ENCODE results near the gene C3orf22.

C3orf22 gene

GRCh38 chr3:126517291-126517951 is 41.3 kb downstream of the C3orf22 start, which contains the start of gene UROC1:
TSS of gene UROC1 (minus strand) at chr3:126517773. CDS start at chr3:126517719, 54 bp downstream.
- H3K4ac ChIP-seq (ENCODE audit: low read depth in 1 of 2, low read length in 2 of 2) = no peak within 1 kb of the TSS
- no peaks in the 10 kb centered on the region for H3K9me3 ChIP-seq (ENCODE audit: control insufficient read depth, low read length)
- no peak for DNase-seq
- H2AFZ ChIP-seq (ENCODE audit: low read depth, low read length) = no peak within 1 kb of the TSS
- H3K4me2 ChIP-seq (ENCODE audit: low read length, poor library complexity, severe bottlenecking) = no peak within 1 kb of the TSS
- H4K8ac ChIP-seq (ENCODE audit: low read length) = no peak within 1 kb of the TSS
- H3K79me1 ChIP-seq (replicated peaks; ENCODE audit: low read length, poor library complexity, severe bottlenecking) = no peaks in the 10 kb centered on the region
- no peak within 1 kb of the TSS for H3K18ac ChIP-seq (ENCODE audit: low read depth in 1 of 2, low read length in 2 of 2)
- no peak within 1 kb of the TSS for H4K91ac ChIP-seq (ENCODE audit: low read length)
- WGBS = 91% methylated on average over 16 of the region's 16 CpGs
- H2BK12ac ChIP-seq (ENCODE audit: low read length in 2 of 2) = no peak within 1 kb of the TSS
- no peak within 1 kb of the TSS for H2BK15ac ChIP-seq (ENCODE audit: low read depth, poor library complexity, severe bottlenecking)
- no peaks in the 10 kb centered on the region for H3K4me1 ChIP-seq (ENCODE audit: control insufficient read depth, insufficient read depth, low read depth, low read length)
- no peak within 1 kb of the TSS for H3K23ac ChIP-seq (ENCODE audit: low read length in 2 of 2)
- no peak within 1 kb of the TSS for H2BK5ac ChIP-seq (ENCODE audit: low read depth, low read length, poor library complexity, severe bottlenecking)
- H3K4me3 ChIP-seq (ENCODE audit: insufficient read depth in 1 of 2, low read depth in 1 of 2, low read length in 2 of 2) = no peak within 1 kb of the TSS
- H3K14ac ChIP-seq (ENCODE audit: low read length in 2 of 2) = no peak within 1 kb of the TSS
- no peak within 1 kb of the TSS for H2BK120ac ChIP-seq (ENCODE audit: low read depth, low read length)
- H3K27ac ChIP-seq (ENCODE audit: low read length, poor library complexity, severe bottlenecking) = no peak within 1 kb of the TSS
- H3K36me3 ChIP-seq (ENCODE audit: control insufficient read depth in 1 of 2, insufficient read depth in 2 of 2, low read depth in 1 of 2, low read length in 2 of 2) = no peaks in the 10 kb centered on the region
- H2AK5ac ChIP-seq (ENCODE audit: low read length, severe bottlenecking) = no peak within 1 kb of the TSS
- peaks cover 37 to 43% of the 10 kb centered on the region in 2 experiments for H3K27me3 ChIP-seq (ENCODE audit: control insufficient read depth in 1 of 2, insufficient read depth in 1 of 2, low read length in 2 of 2)
- H3K9ac ChIP-seq (ENCODE audit: low read length) = no peak within 1 kb of the TSS

- no peak overlapping the region for H3K9ac ChIP-seq (ENCODE audit: low read length)
- no peak overlapping the region for H3K23ac ChIP-seq (ENCODE audit: low read length in 2 of 2)
- H2BK5ac ChIP-seq (ENCODE audit: low read depth, low read length, poor library complexity, severe bottlenecking) = no peak overlapping the region
- H4K8ac ChIP-seq (ENCODE audit: low read length) = no peak overlapping the region
- H4K91ac ChIP-seq (ENCODE audit: low read length) = no peak overlapping the region
- H3K4ac ChIP-seq (ENCODE audit: low read depth in 1 of 2, low read length in 2 of 2) = no peak overlapping the region
- 89% methylated on average over 9 of the region's 9 CpGs for WGBS
- H3K4me2 ChIP-seq (ENCODE audit: low read length, poor library complexity, severe bottlenecking) = no peak overlapping the region
- H2BK15ac ChIP-seq (ENCODE audit: low read depth, poor library complexity, severe bottlenecking) = no peak overlapping the region
- H2AK5ac ChIP-seq (ENCODE audit: low read length, severe bottlenecking) = no peak overlapping the region
- no peak overlapping the region for H2AFZ ChIP-seq (ENCODE audit: low read depth, low read length)
- no peak overlapping the region for H3K14ac ChIP-seq (ENCODE audit: low read length in 2 of 2)
- peaks cover 2% of the 10 kb centered on the region for H3K4me1 ChIP-seq (ENCODE audit: control insufficient read depth, insufficient read depth, low read depth, low read length)
- no peaks in the 10 kb centered on the region for H3K36me3 ChIP-seq (ENCODE audit: control insufficient read depth in 1 of 2, insufficient read depth in 2 of 2, low read depth in 1 of 2, low read length in 2 of 2)
- no peaks in the 10 kb centered on the region for H3K79me1 ChIP-seq (replicated peaks; ENCODE audit: low read length, poor library complexity, severe bottlenecking)
- H2BK120ac ChIP-seq (ENCODE audit: low read depth, low read length) = no peak overlapping the region
- no peak overlapping the region for H3K18ac ChIP-seq (ENCODE audit: low read depth in 1 of 2, low read length in 2 of 2)
- DNase-seq = no peak
- H3K27me3 ChIP-seq (ENCODE audit: control insufficient read depth in 1 of 2, insufficient read depth in 1 of 2, low read length in 2 of 2) = peaks cover 35 to 43% of the 10 kb centered on the region in 2 experiments
- no peak overlapping the region for H3K27ac ChIP-seq (ENCODE audit: low read length, poor library complexity, severe bottlenecking)
- H2BK12ac ChIP-seq (ENCODE audit: low read length in 2 of 2) = no peak overlapping the region
- H3K4me3 ChIP-seq (ENCODE audit: insufficient read depth in 1 of 2, low read depth in 1 of 2, low read length in 2 of 2) = no peak overlapping the region
- no peaks in the 10 kb centered on the region for H3K9me3 ChIP-seq (ENCODE audit: control insufficient read depth, low read length)
These were observed 41.8 kb downstream of the C3orf22 start for GRCh38 chr3:126516936-126517290.

DNA sequence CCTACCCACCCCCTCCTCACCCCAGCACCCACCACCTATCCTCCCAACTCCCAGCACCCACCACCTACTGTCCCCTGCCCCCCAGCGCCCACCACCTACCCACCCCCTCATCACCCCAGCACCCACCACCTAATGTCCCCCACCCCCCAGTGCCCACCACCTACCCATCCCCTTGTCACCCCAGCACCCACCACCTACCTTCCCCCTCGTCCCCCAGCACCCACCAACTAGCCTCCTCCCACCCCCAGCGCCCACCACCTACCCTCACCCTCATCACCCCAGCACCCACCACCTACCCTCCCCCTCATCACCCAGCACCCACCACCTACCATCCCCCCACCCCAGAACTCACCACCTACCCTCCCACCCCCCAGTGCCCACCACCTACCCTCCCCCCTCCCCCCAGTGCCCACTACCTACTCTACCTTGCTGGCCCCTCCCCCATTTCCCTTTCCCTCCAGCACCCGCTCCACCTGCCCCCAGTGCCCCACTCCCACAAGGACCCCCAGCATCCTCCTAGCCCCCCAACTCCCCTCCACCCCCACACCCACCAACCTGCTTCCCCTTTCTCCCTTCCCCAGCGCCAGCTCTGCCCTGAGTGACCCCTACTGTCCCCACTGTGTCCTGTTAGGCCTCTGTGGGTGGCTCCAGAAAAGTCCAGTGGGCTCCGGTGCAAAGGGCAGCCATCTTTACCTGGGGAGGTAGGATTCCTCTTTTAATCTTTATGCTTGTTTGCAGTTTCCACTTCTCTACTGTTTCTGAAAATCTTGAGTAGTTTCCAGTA is 42.4 kb downstream of the C3orf22 start:
- no peak overlapping the region for H4K91ac ChIP-seq (ENCODE audit: low read length)
- H2BK5ac ChIP-seq (ENCODE audit: low read depth, low read length, poor library complexity, severe bottlenecking) = no peak overlapping the region
- no peak overlapping the region for H2BK15ac ChIP-seq (ENCODE audit: low read depth, poor library complexity, severe bottlenecking)
- no peak overlapping the region for H3K4me3 ChIP-seq (ENCODE audit: insufficient read depth in 1 of 2, low read depth in 1 of 2, low read length in 2 of 2)
- no peak overlapping the region for H3K23ac ChIP-seq (ENCODE audit: low read length in 2 of 2)
- H3K36me3 ChIP-seq (ENCODE audit: control insufficient read depth in 1 of 2, insufficient read depth in 2 of 2, low read depth in 1 of 2, low read length in 2 of 2) = no peaks in the 10 kb centered on the region
- 70% methylated on average over 4 of the region's 6 CpGs for WGBS
- H3K4me1 ChIP-seq (ENCODE audit: control insufficient read depth, insufficient read depth, low read depth, low read length) = peaks cover 2% of the 10 kb centered on the region
- H3K79me1 ChIP-seq (replicated peaks; ENCODE audit: low read length, poor library complexity, severe bottlenecking) = no peaks in the 10 kb centered on the region
- H2AFZ ChIP-seq (ENCODE audit: low read depth, low read length) = no peak overlapping the region
- no peak overlapping the region for H2BK12ac ChIP-seq (ENCODE audit: low read length in 2 of 2)
- H3K27ac ChIP-seq (ENCODE audit: low read length, poor library complexity, severe bottlenecking) = no peak overlapping the region
- no peak overlapping the region for H3K4me2 ChIP-seq (ENCODE audit: low read length, poor library complexity, severe bottlenecking)
- H4K8ac ChIP-seq (ENCODE audit: low read length) = no peak overlapping the region
- H2AK5ac ChIP-seq (ENCODE audit: low read length, severe bottlenecking) = no peak overlapping the region
- H2BK120ac ChIP-seq (ENCODE audit: low read depth, low read length) = no peak overlapping the region
- no peak overlapping the region for H3K9ac ChIP-seq (ENCODE audit: low read length)
- no peak overlapping the region for H3K14ac ChIP-seq (ENCODE audit: low read length in 2 of 2)
- no peak for DNase-seq
- H3K4ac ChIP-seq (ENCODE audit: low read depth in 1 of 2, low read length in 2 of 2) = no peak overlapping the region
- H3K27me3 ChIP-seq (ENCODE audit: control insufficient read depth in 1 of 2, insufficient read depth in 1 of 2, low read length in 2 of 2) = peaks cover 30 to 43% of the 10 kb centered on the region in 2 experiments
- no peak overlapping the region for H3K18ac ChIP-seq (ENCODE audit: low read depth in 1 of 2, low read length in 2 of 2)
- no peaks in the 10 kb centered on the region for H3K9me3 ChIP-seq (ENCODE audit: control insufficient read depth, low read length)

- Histone ChIP-seq H2BK5ac (ENCODE audit: low read depth, low read length, poor library complexity, severe bottlenecking) (no peak overlapping the region), H3K36me3 (ENCODE audit: control insufficient read depth in 1 of 2, insufficient read depth in 2 of 2, low read depth in 1 of 2, low read length in 2 of 2) (no peaks in the 10 kb centered on the region), H4K8ac (ENCODE audit: low read length) (no peak overlapping the region), H3K4me1 (ENCODE audit: control insufficient read depth, insufficient read depth, low read depth, low read length) (peaks cover 2% of the 10 kb centered on the region), H3K27me3 (ENCODE audit: control insufficient read depth in 1 of 2, insufficient read depth in 1 of 2, low read length in 2 of 2) (peaks cover 35 to 50% of the 10 kb centered on the region in 2 experiments), H3K14ac (ENCODE audit: low read length in 2 of 2) (no peak overlapping the region), H3K4me2 (ENCODE audit: low read length, poor library complexity, severe bottlenecking) (no peak overlapping the region), H3K23ac (ENCODE audit: low read length in 2 of 2) (no peak overlapping the region), H2BK12ac (ENCODE audit: low read length in 2 of 2) (no peak overlapping the region), H3K4me3 (ENCODE audit: insufficient read depth in 1 of 2, low read depth in 1 of 2, low read length in 2 of 2) (no peak overlapping the region), H3K9me3 (ENCODE audit: control insufficient read depth, low read length) (no peaks in the 10 kb centered on the region), H2BK15ac (ENCODE audit: low read depth, poor library complexity, severe bottlenecking) (no peak overlapping the region), H3K18ac (ENCODE audit: low read depth in 1 of 2, low read length in 2 of 2) (no peak overlapping the region), H4K91ac (ENCODE audit: low read length) (no peak overlapping the region), H2AK5ac (ENCODE audit: low read length, severe bottlenecking) (no peak overlapping the region), H2AFZ (ENCODE audit: low read depth, low read length) (no peak overlapping the region), H3K27ac (ENCODE audit: low read length, poor library complexity, severe bottlenecking) (no peak overlapping the region), H3K4ac (ENCODE audit: low read depth in 1 of 2, low read length in 2 of 2) (no peak overlapping the region), H2BK120ac (ENCODE audit: low read depth, low read length) (no peak overlapping the region), H3K79me1 (replicated peaks; ENCODE audit: low read length, poor library complexity, severe bottlenecking) (no peaks in the 10 kb centered on the region), H3K9ac (ENCODE audit: low read length) (no peak overlapping the region)
- 89% methylated on average over 8 of the region's 8 CpGs for WGBS
- DNase-seq = no peak
These were observed 43.5 kb downstream of the C3orf22 start for GRCh38 chr3:126515066-126515706.
